Measurements from ENCODE around the gene RHOXF1.

DNA sequence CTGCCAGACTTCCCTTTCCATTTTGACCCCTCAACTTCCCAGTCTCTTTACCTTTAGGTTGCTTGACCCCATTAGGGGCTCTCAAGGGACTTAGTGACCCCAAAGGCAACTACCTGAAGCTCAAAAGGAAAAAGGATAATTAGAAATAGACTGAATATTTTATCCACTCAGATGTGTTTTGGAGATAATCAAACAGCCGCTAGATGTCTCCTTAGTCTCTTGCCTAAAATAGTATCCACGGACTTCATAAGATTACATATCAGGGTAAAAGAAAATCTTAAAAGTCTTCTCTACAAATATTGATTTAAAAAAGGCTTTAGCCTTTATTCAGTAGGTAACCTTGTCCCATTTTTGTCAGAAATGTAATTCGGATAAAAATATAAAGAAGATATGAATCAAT is 21.7 kb upstream of the RHOXF1 start:
- TF ChIP-seq, protein P1, sequence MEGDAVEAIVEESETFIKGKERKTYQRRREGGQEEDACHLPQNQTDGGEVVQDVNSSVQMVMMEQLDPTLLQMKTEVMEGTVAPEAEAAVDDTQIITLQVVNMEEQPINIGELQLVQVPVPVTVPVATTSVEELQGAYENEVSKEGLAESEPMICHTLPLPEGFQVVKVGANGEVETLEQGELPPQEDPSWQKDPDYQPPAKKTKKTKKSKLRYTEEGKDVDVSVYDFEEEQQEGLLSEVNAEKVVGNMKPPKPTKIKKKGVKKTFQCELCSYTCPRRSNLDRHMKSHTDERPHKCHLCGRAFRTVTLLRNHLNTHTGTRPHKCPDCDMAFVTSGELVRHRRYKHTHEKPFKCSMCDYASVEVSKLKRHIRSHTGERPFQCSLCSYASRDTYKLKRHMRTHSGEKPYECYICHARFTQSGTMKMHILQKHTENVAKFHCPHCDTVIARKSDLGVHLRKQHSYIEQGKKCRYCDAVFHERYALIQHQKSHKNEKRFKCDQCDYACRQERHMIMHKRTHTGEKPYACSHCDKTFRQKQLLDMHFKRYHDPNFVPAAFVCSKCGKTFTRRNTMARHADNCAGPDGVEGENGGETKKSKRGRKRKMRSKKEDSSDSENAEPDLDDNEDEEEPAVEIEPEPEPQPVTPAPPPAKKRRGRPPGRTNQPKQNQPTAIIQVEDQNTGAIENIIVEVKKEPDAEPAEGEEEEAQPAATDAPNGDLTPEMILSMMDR (conservative IDR thresholded peaks at IDR 0.05), result peak; percentile 54
- TF ChIP-seq ZFX (IDR thresholded peaks at IDR 0.05), result no peak
